Adipose tissue (tissue), 3 donors: ENCODE data around the gene TPSD1. TPM values are rescaled to one million over a fixed set of nuclear protein-coding genes. Genes with fewer than 3 reads are reported as not detected.

Experiments used
- H3K27ac ChIP-seq: one replicate; pipeline ENCODE4 v1.5.1; 2013; ENCODE audit warnings: low read depth, low read length
- WGBS, 3 donors: extraction: QIAGEN DNeasy Blood & Tissue Kit; methylation state at CpG; one replicate each; pipeline ENCODE4 v1.1.7; 2013; 5-methylcytosine and 5-hydroxymethylcytosine counted together
- polyA plus RNA-seq, 3 donors: library from polyadenylated mRNA; stranded (reverse); fragments of 200-250 nt; gene quantifications; one replicate each; pipeline ENCODE4 v1.2.3, GENCODE V29; 2013
- donor health status: healthy with polysubstance abuse.
- donor health status: Bipolar disorder and iron deficiency.
- donor health status: healthy.

Gene TPSD1
- polyA plus RNA-seq, 3 donors, result 0.16 to 1.2 TPM; not detected in 1

DNA sequence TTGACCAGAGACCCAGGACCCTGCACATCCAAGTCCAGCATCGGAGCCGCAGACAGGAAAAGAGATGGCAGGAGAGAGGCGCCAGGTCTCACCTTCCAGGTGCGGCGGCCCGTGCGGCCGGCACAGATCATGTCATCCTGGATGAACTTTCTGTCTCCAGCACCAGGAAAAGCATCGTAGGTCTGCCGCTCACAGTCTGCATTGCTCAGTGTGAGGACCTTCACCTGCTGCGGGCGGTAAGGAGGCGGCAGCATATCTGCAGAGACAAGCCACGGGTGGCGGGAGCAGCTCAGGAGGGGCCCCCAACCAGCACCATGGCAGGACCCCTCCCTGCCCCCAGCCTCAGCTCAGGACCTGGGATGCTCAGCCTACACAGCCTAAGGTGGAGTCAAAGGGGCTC lies 17.9 kb downstream of the TPSD1 start:
- 90 to 95% (median 92%) methylated on average over 15 of the region's 15 CpGs for WGBS, 3 donors
- H3K27ac ChIP-seq, result no peak overlapping the region

- no peak overlapping the region for H3K27ac ChIP-seq
- 93 to 96% (median 95%) methylated on average over 7 of the region's 7 CpGs for WGBS, 3 donors
Measured at GRCh38 chr16:1274767-1275166, 18.9 kb downstream of the TPSD1 start.

GRCh38 chr16:1275791-1276579 lies 20.1 kb downstream of the TPSD1 start:
- no peak overlapping the region for H3K27ac ChIP-seq
- WGBS, 3 donors, result 52 to 73% (median 67%) methylated on average over 29 to 30 of the region's 30 CpGs

- H3K27ac ChIP-seq, result no peak overlapping the region
- 72 to 84% (median 80%) methylated on average over 9 to 14 of the region's 14 CpGs for WGBS, 3 donors
Measured at GRCh38 chr16:1276580-1276878, 20.7 kb downstream of the TPSD1 start.

GRCh38 chr16:1277151-1277598 lies 21.3 kb downstream of the TPSD1 start:
- H3K27ac ChIP-seq, result no peak overlapping the region
- whole genome bisulfite sequencing, 3 donors, result 70 to 75% (median 72%) methylated on average over 19 of the region's 19 CpGs

DNA sequence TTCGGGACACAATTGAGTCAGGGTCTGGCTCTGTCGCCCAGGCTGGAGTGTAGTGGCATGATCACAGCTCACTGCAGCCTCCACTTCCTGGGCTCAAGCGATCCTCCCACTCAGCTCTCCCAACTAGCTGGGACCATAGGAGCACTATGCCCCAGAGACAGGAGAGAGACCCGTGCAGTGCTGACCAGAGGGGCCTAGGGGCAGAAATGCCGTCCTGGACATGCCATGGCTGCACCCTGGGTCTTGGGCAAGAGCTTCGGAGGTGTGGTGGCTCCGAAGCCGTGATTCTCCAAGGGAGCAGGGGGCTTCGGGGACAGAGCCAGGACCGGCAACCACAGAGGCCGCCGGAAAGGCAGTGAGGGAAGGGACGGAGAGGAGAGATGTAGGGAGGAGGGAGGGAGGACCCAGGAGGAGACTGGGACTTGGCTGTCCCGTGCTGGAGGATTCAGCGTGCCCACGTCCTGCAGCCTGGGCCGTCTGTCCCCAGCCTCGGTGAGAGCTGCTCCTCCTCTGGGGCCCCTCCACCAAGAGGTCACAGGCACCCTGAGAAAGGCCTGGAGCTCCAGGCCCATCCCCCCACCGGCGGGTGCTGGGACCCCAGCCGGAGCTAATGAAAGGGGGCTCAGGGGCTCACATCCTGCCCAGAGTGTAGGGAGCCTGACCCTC lies 21.9 kb downstream of the TPSD1 start:
- H3K27ac ChIP-seq, result no peak overlapping the region
- 36% methylated on average over 20 to 21 of the region's 21 CpGs for WGBS, 3 donors

GRCh38 chr16:1278477-1278876 lies 22.6 kb downstream of the TPSD1 start:
- 7 to 12% (median 11%) methylated on average over 18 of the region's 18 CpGs for WGBS, 3 donors
- H3K27ac ChIP-seq, result no peak overlapping the region

DNA sequence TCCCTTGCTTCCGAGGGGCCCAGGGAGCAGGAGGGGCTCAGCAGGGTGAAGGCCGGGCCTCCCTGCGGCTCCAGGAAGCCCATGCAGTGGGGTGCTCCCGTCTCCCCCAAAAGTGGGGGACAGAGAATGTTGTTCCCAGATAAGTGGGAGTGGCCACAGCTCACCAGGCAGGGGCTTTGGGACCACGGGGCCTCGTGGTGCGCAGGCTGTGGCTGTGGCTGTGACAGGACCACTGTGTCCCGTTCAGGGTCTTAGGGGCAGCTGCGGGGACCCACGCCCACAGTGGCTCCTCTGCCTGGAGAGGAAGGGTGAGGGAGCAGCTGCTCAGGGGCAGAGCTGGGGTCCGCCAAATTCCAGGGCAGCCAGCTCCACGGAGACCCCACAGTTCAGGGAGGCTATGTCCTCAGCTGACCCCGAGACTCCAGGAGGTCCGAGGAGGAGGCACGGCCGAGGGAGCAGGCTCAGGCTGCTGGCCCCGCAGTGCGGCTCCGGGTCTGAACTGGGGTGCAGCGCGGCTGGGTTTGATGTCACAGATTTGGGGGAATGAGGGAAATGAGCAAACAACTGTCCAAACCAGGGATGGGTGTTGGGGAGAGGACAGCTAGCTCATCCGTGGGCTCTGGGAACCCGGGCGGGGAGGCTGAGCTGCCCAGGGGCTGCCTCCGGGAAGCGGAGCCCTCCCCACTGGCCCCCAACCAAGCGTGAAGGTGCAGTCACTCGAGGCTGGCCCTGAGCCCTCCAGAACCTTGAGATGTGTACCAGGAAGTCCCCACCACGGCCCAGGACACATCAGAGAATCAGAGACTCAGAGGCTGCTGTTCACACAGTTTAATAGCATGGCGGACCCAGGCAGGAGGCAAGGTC lies 23.4 kb downstream of the TPSD1 start:
- 73 to 77% (median 76%) methylated on average over 28 to 30 of the region's 30 CpGs for WGBS, 3 donors
- no peak overlapping the region for H3K27ac ChIP-seq

GRCh38 chr16:1279945-1280589 lies 24.2 kb downstream of the TPSD1 start:
- WGBS, 3 donors, result 74 to 84% (median 79%) methylated on average over 27 to 29 of the region's 29 CpGs
- no peak overlapping the region for H3K27ac ChIP-seq

GRCh38 chr16:1280783-1281182 lies 24.9 kb downstream of the TPSD1 start:
- 69 to 77% (median 74%) methylated on average over 7 to 8 of the region's 8 CpGs for WGBS, 3 donors
- no peak overlapping the region for H3K27ac ChIP-seq

DNA sequence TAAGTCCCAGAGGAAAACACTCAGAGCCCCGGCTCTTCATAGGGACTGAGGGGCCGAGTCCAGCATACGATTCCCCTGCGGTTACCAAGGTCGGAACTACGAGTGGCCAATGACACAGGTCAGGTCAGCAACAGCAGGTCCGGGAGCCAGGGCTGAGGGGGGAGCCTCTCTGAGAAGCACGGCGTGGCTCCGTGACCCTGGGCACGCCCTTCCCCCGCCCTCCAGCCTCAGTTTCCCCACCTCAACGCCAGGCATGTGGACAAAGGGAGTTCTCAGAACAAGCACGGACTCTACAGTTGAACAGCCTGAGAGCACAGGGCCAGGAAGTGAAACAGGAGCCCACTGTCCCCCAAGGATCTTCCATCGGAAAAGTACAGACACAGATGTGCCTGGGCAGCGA lies 25.6 kb downstream of the TPSD1 start:
- no peak overlapping the region for H3K27ac ChIP-seq
- 65 to 82% (median 81%) methylated on average over 16 of the region's 16 CpGs for WGBS, 3 donors

- WGBS, 3 donors, result 60 to 83% (median 71%) methylated on average over 17 of the region's 17 CpGs
- H3K27ac ChIP-seq, result no peak overlapping the region
Measured at GRCh38 chr16:1282324-1282973, 26.6 kb downstream of the TPSD1 start.

GRCh38 chr16:1283296-1283695 lies 27.4 kb downstream of the TPSD1 start:
- H3K27ac ChIP-seq, result no peak overlapping the region
- 34 to 46% (median 43%) methylated on average over 17 of the region's 17 CpGs for WGBS, 3 donors

DNA sequence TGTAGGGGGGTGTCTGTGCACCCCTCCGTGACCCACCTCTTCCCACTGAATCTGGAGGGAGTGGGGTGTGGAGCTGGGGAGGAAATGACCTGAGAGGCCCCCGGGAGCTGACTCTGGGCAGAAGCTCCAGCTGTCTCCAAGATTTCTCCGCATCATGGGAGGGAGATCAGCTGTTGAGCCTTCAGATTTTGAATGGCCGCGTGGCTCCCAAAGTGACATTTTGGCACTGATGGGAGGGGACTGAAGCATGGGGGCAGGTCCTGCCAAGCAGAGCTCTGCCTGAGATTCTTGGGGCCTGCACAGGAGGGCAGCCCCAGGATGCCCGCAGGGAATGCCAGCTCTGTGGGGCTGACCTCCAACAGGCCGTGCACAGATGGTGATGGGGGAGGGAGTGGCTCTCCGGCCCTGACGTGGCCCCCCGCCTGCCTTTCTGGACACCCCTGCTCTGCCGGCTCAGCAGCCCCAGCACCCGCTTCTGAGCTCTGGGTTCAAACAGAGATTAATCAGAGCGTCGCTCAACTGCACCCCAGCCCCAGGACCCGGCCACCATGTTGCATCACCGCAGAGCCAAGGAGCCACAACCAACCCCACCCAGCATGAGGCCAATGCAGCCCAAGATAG lies 28.2 kb downstream of the TPSD1 start:
- 69 to 79% (median 70%) methylated on average over 16 of the region's 16 CpGs for WGBS, 3 donors
- H3K27ac ChIP-seq, result no peak overlapping the region

DNA sequence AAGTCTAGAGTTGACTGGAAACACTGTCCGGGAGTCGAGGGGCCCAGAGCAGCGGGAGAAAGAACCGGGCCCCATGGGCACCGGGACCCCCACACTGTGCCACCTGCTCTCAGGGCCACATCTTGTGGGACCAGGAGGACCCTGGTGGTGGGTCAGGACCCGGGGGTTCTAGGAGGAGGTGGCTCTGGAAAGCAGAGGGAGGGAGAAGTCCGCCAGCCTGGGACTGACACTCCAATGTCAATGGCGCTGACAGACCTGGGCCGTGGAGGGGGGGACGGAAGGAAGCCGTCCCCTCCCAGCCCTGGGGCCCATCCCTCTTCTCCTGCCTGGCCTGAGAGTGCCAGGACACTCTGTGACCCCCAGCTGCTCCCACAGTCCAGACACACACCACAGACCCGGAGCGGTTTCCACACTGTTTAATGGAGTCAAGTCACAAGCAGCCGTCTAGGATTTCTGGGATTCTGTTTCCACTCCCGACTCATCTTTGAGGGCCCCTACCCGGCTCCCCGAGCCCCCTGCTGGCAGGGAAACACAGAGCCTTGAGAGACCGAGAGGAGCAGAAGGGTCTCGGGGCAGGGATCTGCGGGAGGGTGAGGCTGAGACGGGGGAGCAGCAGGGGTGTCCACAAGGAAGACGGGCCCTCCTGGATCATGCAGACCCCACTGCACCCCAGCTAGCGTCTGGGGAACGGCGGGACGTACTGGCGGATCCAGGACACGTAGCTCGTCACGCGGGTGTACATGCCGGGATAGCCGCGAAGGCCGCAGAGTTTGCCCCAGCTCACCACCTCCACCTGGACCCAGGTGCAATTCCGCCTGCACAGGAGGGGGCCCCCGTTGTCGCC lies 30.0 kb downstream of the TPSD1 start:
- no peak overlapping the region for H3K27ac ChIP-seq
- WGBS, 3 donors, result 66 to 74% (median 71%) methylated on average over 37 to 38 of the region's 38 CpGs

- H3K27ac ChIP-seq, result no peak overlapping the region
- WGBS, 3 donors, result 73 to 84% (median 84%) methylated on average over 22 to 25 of the region's 25 CpGs
Measured at GRCh38 chr16:1286513-1287094, 30.7 kb downstream of the TPSD1 start.
